Calu3 (cell line): ENCODE data around the gene GABRR1. TPM values are rescaled to one million over a fixed set of nuclear protein-coding genes. Genes with fewer than 3 reads are reported as not detected.

ENCODE experiments used
- BruUV-seq: library from RNA; stranded (reverse); fragments of 400-500 nt; replicated peaks from 2 replicates; lab custom pipeline; 2021; lab: Mats Ljungman, UMichigan
- CTCF ChIA-PET: fragments of 300-600 bp; sonication (Branson Sonifier 250); formaldehyde crosslinking; loops from one replicate; lab custom pipeline; 2022; ENCODE audit warnings: antibody characterized with exemption; lab: Charles Lee
- DNase-seq: peaks from one replicate; pipeline ENCODE4 v3.0.0; 2022
- H3K27ac Mint-ChIP-seq: one replicate; pipeline ENCODE4 v1.8.0; 2022; ENCODE audit warnings: mixed read lengths; ENCODE audit not compliant: unreplicated experiment
- H3K27me3 Mint-ChIP-seq: one replicate; pipeline ENCODE4 v1.8.0; 2022; ENCODE audit warnings: mixed read lengths; ENCODE audit not compliant: unreplicated experiment
- H3K36me3 Mint-ChIP-seq: one replicate; pipeline ENCODE4 v1.8.0; 2022; ENCODE audit warnings: mild to moderate bottlenecking, moderate library complexity, mixed read lengths; ENCODE audit not compliant: insufficient read depth, unreplicated experiment
- H3K4me1 Mint-ChIP-seq: one replicate; pipeline ENCODE4 v1.8.0; 2022; ENCODE audit warnings: mild to moderate bottlenecking, low read depth, mixed read lengths; ENCODE audit not compliant: unreplicated experiment
- H3K4me3 Mint-ChIP-seq: one replicate; pipeline ENCODE4 v1.8.0; 2022; ENCODE audit warnings: mild to moderate bottlenecking, low read depth, moderate library complexity, mixed read lengths; ENCODE audit not compliant: unreplicated experiment
- H3K9me3 Mint-ChIP-seq: one replicate; pipeline ENCODE4 v1.8.0; 2022; ENCODE audit warnings: low read depth, mixed read lengths; ENCODE audit not compliant: unreplicated experiment
- CTCF ChIP-seq: fragments of 200-600 bp; IDR thresholded peaks from one replicate; pipeline ENCODE4 v1.8.0; 2022; ENCODE audit warnings: antibody characterized with exemption; ENCODE audit not compliant: unreplicated experiment
- intact Hi-C: fragments of 100-400 bp; cut with micrococcal nuclease; formaldehyde crosslinking; loops from one replicate; pipeline ENCODE4 v1.10.0; 2022; ENCODE audit not compliant: unreplicated experiment
- total RNA-seq: library from RNA; stranded (reverse); gene quantifications from 2 replicates; pipeline ENCODE4 v1.2.3, GENCODE V29; 2022

GABRR1 gene
- total RNA-seq, 1 experiment from 2014 or later, result not detected

- Mint-ChIP-seq H3K36me3 (peaks cover 30% of the 10 kb centered on the region), H3K4me3 (peak within 1 kb of the TSS; percentile 81), H3K27ac (peak within 1 kb of the TSS; percentile 86), H3K9me3 (no peaks in the 10 kb centered on the region), H3K4me1 (peaks cover 27% of the 10 kb centered on the region), H3K27me3 (no peaks in the 10 kb centered on the region)
- CTCF ChIA-PET, result interaction anchor here (1.3 kb wide), 1 partner anchor 66 kb away, joined by 6 read pairs; the partner anchor contains the start of gene PNRC1
- DNase-seq, result peak; percentile 84
- BruUV-seq, result no TSS peak
- TF ChIP-seq CTCF, result no peak
- intact Hi-C loops, result no loop called here
These were observed 71.0 kb downstream of the GABRR1 start, which contains the start of gene PM20D2 for GRCh38 chr6:89145956-89146717. TSS of gene PM20D2 (plus strand) at chr6:89146055. CDS start at chr6:89146145, 90 bp downstream.

- Mint-ChIP-seq H3K9me3 (no peaks in the 10 kb centered on the region), H3K27ac (peak overlapping the region; percentile 86), H3K4me3 (peak overlapping the region; percentile 81), H3K4me1 (peaks cover 34% of the 10 kb centered on the region), H3K36me3 (peaks cover 30% of the 10 kb centered on the region), H3K27me3 (no peaks in the 10 kb centered on the region)
- no peak for TF ChIP-seq CTCF
- DNase-seq, result no peak
- CTCF ChIA-PET, result interaction anchor here (0.9 kb wide), 1 partner anchor 62 kb away, joined by 3 read pairs; no protein-coding TSS in a partner anchor
- BruUV-seq, result no TSS peak
- intact Hi-C loops, result no loop called here
These were observed 71.8 kb downstream of the GABRR1 start for GRCh38 chr6:89145091-89145955.

- Mint-ChIP-seq H3K27ac (no peak overlapping the region), H3K36me3 (peaks cover 30% of the 10 kb centered on the region), H3K27me3 (no peaks in the 10 kb centered on the region), H3K9me3 (no peaks in the 10 kb centered on the region), H3K4me3 (no peak overlapping the region), H3K4me1 (peaks cover 41% of the 10 kb centered on the region)
- BruUV-seq, result no TSS peak
- TF ChIP-seq CTCF, result no peak
- CTCF ChIA-PET, result interaction anchor here (0.9 to 1.0 kb wide), 2 partner anchors 26 to 61 kb away, joined by 3 read pairs; no protein-coding TSS in a partner anchor
- no peak for DNase-seq
- intact Hi-C loops, result no loop called here
These were observed 72.7 kb downstream of the GABRR1 start for GRCh38 chr6:89144354-89144906.
